Inferior parietal cortex (tissue), 1 donor: Measurements from ENCODE around the gene LSM6.

Experiments used
- DNase-seq: peaks from one replicate; pipeline ENCODE4 v3.0.0-alpha.2; 2016; ENCODE audit errors: extremely low spot score

Gene LSM6

DNA sequence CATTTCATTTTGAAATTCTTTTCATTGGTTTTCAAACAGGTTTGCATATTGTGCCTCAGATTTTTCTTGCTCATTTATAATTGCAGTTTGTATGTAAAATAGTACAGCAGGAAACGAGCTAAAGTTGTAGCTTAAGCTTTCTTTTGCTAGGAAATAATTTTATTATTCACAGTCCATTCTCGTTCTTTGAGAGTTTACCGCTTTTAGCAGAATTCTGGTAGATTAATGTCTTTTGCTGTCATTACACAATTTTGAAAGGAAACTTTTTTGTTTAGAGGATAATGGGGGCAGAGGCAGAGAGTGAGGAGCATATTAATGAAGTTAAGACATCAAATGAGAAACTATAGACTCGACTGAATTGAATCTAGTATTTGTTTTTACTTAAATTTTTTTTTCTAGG is 10.5 kb downstream of the LSM6 start:
- no peak for DNase-seq

DNA sequence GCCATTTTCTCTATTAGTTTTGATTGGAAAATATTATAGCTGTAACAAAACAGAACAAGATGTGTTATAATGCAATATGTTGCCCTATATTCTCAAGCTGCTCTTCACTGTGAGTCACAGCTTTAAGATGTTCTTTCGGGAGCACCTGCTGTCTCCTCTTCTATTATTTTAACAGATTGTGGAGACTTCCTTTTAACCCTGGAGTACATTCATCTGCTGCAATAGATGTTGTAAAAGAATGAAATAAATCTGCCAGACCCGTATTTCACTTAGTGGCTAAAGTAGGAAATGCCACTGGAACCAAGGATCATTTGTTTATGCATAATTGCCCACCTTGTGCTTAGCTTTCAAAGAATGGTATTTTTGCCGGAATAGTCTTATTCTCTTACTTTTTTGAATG is 11.1 kb downstream of the LSM6 start:
- DNase-seq, result no peak

DNA sequence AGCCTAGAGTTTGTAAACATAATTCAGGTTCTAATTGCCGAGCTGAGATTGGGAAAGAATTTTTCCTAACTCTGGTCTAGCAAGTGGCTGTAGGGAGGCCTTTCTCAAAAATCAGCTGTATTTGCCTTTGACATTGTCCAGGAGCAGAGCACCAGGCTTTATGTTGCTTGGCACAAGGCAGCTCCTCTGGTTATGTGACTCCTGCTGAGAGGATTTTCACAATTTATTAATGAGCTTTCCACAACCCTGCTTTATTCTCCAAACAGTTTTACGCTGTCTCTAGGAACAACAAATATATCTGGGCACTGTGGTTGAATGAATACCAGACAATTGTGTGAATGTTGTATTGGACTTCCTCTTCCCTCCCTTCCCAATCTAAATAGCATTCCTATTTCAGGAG is 14.9 kb downstream of the LSM6 start:
- DNase-seq, result no peak

DNA sequence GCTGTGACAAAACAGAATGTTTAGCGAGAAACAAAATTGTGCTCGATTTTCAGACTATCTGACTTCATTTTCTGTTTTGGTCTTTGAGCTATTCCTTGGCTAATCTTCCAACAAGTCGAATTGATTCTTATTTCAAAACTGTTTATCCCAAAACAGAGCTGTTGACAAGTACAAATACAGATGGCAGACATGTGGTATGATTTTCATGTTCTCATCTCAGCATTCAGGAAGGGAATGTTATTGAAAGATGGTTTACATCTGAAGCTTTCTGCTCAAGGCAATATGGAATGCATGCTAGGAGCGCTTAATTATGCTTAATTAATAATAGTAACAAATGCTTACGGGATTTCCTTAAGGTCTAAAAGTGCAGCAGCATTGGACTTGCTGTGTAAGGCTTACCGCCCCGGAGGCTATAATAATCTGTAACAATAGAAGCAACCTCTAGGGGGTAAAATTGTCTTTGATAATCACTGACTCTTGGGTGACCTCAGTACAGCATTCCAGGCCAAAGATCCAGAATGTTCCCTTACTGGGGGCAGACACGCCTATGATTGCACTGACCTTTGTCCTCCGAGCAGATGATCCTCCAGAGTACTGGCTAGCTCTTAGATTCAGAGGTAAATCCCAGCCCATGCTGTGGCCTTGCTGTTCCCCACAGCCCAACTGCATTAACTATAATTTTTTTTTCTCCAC is 16.4 kb downstream of the LSM6 start:
- DNase-seq, result no peak

DNA sequence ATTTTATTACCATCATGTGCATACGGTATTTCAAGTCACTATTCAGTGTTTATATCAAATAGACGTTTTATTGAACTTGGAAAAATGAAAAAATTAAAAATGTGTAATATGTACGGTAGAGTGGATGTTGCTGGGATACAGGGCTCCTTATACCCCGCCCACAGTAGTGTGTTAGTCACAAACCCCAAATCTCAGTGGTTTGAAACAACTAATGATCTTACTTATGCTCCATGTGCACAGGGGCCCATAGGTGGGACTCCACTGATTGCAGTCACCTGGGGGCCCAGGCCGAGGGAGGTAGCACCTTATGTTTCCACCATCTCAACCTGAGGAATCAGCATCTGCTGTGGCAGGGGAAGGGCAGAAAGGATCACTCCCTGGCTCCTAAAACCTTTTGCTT is 18.1 kb downstream of the LSM6 start:
- no peak for DNase-seq

DNA sequence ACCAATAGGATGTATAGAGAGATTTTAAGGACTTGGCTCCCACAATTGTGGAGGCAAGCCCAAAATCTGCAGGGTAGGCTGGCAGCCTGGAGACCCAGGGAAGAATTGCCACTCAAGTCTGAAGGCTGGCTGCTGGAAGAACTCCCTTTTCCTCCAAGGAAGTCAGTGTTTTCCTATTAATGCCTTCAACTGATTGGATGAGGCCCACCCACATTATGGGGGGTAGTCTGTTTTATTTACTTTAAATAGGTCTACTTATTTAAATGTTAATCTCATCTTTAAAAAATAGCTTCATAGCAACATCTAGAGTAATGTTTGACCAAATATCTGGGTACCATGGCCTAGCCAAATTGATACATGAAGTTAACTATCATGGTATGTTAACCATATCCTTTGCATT is 18.7 kb downstream of the LSM6 start:
- no peak for DNase-seq

DNA sequence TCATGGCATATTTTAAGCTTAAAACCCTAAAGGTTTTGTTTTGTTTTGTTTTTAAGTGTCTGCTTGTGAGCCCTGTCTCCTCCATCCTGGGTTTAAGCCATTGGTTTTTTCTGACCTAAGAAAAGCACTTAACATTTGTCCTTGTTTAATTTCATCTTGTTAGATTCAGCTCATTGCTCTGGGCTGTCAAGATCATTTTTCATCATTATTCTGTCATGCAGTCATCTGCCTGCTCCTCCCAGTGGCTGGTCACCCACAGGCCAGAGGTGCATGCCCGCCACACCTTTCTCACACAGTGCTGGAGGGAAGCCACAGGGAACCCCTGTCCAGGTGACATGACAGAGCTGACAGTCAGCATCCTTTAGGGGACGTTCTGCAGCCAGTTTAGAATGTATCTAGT is 27.1 kb downstream of the LSM6 start:
- no peak for DNase-seq

DNA sequence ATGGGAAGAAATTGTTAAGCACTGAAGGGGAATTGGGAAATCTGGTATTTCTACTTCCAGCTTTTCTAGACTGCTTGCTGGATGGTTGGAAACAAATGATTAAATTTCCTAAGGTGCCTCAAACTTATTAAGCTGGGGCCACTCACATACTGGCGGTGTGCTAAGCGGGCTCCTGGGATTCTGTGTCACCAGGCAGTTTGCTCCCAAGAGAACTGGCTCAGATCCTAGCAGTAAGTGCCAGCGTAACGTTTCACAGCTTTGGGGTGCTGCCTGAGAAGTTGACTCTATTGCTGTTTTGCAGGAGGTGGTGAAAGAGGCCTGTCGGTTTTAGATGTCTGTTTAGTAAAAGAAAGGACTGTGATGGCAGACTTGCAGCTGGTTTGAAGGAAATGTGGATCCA is 31.9 kb downstream of the LSM6 start:
- no peak for DNase-seq

DNA sequence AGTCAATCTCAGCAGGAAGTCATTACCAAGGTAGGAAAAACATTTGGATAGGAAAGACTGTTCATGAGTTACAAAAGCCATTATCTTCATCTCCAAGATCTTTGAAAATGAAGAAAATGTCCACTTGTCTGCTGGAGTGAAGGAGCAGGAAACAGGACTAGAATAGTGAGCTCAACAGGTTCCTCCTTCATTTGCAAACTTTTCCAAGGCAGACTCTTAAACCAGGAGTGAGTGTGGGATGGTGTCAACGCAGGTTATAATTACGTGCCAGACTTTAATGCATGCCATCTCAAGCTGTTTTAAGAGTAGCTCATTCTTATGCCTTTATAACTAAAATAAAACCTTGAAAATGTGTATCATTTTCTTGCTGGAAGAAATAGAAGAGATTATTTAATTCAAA is 35.4 kb downstream of the LSM6 start:
- DNase-seq, result no peak

DNA sequence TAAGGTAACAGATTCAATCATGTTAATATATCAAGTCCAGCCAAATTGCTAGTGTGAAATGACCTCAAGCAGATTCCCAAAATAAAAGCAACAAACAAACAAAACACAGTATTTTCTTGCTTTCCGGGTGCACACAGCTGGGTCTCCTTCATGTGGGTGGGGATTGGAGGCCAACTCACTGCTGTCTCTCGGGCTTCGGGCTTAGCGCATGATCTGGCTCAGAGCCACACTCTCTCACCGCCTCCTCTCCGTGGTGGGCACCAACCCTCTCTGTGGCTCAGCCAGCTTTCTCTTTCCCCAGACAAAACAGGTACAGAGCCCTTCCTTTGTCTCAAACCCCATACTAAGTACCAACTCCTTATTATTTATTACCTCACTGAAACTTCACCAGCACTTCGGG is 35.9 kb downstream of the LSM6 start:
- DNase-seq, result no peak

DNA sequence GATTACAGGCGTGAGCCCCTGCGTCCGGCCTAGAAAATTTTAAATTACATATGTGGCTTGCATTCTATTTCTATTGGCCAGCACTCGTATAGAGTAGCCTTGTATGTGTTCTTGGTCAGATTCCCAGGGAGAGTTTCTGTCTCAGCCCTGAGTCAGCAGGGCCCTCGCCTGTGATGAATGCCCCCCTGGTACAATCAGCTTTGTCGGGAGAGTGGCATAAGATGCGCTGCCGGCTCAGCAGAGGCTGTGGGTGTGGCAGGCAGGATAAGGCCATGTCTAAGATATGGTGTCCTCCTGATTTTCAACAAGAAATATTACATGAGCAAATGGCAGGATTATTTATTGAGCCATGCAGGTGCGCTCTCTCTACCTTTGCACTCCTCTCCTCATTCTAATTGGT is 37.3 kb downstream of the LSM6 start:
- DNase-seq, result no peak

DNA sequence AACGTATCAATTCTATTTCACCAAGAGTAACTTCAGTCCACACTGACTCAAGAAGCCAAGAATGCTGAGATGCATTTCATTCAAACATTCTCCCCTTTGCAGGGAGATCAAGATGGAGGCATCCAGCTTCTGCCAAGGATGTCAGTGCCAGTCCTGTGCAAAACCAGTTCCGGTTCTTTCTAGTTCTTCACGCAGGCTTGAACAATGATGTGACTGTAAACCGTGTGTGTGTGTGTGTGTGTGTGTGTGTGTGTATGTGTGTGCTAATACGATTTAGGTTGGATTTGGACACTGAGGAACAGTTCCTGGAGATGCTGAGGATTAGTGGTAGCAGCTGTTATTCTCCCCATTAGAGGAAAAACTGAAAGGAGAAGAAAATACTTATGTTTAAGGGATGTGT is 38.7 kb downstream of the LSM6 start, which contains the start of gene REELD1:
REELD1 (plus strand) TSS at position 301 of the 400 bp plus-strand sequence. CDS start 2,415 bp downstream, outside the sequence.
- DNase-seq, result no peak

DNA sequence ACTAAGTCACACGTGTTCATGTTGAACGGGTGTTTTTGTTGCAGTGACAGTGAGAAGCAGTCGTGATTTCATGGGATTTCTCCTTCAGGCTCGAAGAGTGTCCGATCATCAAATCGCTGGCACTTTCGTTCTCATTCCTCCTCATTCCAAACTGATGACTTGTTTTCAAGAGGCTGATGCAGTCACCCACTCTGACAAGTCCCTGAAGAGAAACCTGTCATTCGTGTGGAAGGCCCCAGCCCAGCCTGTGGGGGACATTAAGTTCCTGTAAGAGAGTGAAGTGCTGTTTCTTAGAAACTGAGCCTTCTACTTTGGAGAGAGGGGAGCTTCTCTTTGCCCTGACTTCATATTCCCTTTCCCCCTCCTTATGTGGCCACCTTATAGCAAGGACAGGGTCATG is 46.8 kb downstream of the LSM6 start:
- no peak for DNase-seq

DNA sequence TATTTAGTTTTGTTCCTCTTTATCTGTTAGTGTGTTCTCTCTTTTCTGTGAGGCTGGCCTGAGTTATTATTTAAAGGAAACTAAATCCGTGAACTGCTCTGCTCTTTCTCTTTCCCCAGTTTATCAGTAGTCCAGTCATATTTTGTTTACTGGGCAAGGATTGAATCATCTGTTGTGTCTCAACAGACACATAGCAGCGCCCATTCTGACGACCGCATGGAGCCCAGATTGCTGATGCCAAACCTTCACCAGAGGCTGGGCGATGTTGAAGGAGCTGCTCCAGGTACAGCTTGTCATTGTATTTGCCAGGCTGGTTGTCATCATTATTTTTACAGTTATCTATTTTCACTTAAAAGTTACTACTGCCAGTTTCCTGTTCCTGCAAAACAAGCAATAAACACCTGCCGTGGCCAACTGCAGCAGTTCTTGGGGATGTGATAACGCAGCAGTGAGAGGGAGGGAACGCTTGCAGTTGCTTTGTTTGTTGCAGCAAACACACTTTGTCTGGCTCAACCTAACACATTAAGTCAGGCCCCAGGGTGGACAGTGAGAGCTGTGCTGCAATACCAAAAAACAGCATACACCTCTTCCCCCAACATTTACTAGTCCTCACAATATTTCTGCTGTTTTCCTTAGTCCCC is 48.9 kb downstream of the LSM6 start:
- no peak for DNase-seq

DNA sequence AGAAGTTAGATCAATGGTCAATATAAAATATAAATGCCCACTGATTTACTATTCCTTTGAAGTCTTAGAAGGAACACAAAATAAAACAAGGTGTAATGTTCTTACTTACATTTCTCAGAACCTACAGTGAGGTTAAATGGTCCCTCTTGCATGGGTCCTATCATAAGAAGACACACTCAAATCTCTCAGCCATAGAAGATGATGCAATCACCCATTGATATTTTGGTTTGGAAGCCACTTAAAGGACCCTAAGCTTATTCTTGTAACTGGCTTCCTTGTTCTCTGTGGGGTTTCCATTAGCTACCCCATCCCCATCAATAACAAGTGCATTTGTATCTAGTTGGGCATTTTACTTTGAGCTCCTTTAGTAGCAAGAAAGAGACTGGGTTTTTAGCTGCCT is 53.9 kb downstream of the LSM6 start:
- DNase-seq, result no peak

DNA sequence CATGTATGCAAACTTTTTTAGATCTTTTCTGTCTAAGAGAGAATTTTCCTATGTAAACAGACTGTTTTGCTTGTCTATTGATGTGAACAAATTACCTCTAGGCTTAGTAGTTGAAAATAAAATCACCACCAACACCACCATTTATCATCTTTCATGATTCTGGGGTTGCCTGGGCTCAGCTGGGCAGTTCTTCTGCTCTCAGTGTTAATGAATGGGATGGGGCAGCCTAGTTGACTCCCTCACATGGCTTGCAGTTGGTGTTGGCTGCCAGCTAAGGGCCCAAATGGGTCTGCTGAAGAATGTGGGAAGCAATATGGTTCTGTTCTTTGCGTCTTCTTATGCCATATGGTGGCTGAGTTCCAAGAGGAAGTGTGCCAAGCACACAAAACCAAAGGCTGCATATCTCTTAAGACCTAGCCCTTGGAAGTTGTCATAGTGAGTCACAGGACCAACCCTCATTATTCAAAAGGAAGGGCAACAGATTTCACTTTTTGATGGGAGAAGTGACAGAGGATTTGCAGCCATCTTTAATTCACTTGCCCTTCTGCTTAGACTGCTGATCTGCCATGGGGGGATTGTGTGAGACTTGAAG is 56.7 kb downstream of the LSM6 start:
- no peak for DNase-seq

DNA sequence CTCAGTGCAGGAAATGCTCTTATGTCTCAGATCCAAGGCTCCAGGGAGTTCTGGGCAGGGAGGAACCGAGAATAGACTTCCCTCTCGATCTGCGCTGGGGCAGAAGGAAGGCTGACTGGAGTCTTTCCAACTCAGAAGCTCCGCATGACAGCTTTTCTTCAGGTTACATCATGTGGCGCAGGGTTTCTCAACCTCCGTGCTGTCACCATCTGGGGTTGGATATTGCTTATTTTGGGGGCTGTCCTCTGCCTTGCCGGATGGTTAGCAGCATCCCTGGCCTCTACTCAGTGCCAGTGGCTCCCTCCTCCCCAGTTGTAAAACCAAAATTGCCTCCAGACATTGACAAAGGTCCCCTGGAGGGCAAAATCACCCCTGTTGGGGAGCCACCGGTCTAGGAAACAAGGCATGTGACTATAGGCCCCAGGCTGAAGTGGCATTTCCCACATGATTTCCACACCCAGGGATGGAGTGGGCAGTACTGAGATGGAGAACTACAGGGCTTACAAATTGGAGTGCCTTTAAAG is 60.2 kb downstream of the LSM6 start:
- DNase-seq, result no peak

DNA sequence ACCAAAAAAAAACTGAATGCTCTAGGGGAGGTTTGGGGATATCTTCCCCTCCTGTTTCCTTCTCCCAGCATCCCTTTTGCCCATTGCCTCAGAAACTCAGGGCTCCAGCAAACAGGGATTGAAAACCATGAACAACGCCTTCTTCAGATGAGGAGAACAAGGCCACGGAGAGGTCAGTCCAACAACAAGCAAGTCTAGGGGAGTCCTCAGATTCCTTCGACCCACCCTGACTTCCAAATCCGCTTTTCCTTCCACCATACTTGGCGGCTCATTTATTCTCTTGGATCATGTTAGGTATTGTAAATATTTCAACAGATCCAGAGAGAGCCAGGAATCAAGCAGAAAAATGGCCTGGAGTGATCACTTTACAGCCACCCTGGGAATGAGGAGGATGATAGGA is 60.7 kb downstream of the LSM6 start:
- DNase-seq, result no peak

DNA sequence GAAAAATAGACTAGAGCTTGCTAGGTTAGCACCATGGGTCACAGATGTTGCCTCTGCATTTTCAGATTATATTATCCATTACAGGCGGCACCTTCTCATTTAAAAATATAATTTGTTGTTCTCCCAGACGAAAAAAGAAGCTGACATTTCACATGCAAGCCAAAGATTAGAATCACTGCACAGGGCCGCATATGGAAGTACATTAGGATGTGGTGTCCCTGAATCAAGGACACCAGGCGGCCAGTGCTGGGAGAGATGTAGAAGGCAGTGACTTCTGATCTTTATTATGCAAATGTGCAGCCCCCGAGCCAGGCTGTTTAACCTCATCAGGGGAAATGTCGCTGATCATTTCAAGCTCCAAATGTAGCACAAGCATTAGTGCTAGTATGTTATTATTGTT is 61.6 kb downstream of the LSM6 start:
- no peak for DNase-seq

DNA sequence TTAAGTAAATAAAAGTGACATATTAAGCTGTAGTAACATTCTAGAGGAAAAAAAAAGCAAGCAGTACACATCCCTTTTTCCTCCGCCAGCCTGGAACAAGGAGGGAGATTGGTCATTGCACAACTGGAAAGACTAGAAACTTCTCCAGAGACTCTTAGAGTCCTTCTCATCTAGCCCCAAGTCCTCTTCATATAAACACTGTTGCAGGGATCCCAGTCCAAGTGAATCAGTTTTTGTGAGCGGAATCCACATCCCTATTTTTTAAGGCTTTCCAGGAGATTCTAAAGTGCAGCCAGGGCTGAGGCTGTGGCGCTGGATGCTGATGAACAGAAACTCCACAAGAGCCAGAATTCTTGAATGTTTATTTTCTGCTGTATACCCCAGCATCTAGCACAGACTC is 62.6 kb downstream of the LSM6 start:
- no peak for DNase-seq
